Smooth muscle cell of the brain vasculature (primary cell): Measurements from ENCODE around the gene CDR2L.
"Not testable (repeated sequence)": the region's sequence is repeated elsewhere in the genome, so short reads cannot be mapped to it uniquely, and the experiment has no call there.

ENCODE experiments used
- DNase-seq: peaks from one replicate; pipeline ENCODE4 v3.0.0-alpha.2; 2012; ENCODE audit warnings: low read depth, low spot score

CDR2L gene

GRCh38 chr17:75011401-75012095 lies 24.1 kb downstream of the CDR2L start:
- no peak for DNase-seq

- no peak for DNase-seq
These were observed 24.6 kb downstream of the CDR2L start for GRCh38 chr17:75012096-75012345.

GRCh38 chr17:75012346-75013091 lies 25.1 kb downstream of the CDR2L start, which contains the start of gene MRPL58:
TSS of gene MRPL58 (plus strand) at chr17:75012670. CDS start at chr17:75012687, 17 bp downstream.
- peak; percentile 58 for DNase-seq

GRCh38 chr17:75013092-75013559 lies 25.7 kb downstream of the CDR2L start:
- DNase-seq = no peak

- no peak for DNase-seq
These were observed 31.7 kb downstream of the CDR2L start for GRCh38 chr17:75019146-75019545.

- DNase-seq = no peak
These were observed 32.3 kb downstream of the CDR2L start for GRCh38 chr17:75019710-75020109.

GRCh38 chr17:75020331-75021110 lies 33.1 kb downstream of the CDR2L start:
- DNase-seq = no peak

- no peak for DNase-seq
These were observed 37.4 kb downstream of the CDR2L start for GRCh38 chr17:75024686-75025397.

- not testable (repeated sequence) for DNase-seq
These were observed 37.9 kb downstream of the CDR2L start for GRCh38 chr17:75025398-75025734.

GRCh38 chr17:75026650-75027049 lies 39.2 kb downstream of the CDR2L start:
- DNase-seq = not testable (repeated sequence)

- DNase-seq = no peak
These were observed 42.7 kb downstream of the CDR2L start for GRCh38 chr17:75030161-75030560.

GRCh38 chr17:75031972-75032719 lies 44.7 kb downstream of the CDR2L start:
- no peak for DNase-seq

- no peak for DNase-seq
These were observed 45.4 kb downstream of the CDR2L start for GRCh38 chr17:75032720-75033280.

GRCh38 chr17:75033346-75034235 lies 46.2 kb downstream of the CDR2L start:
- peak; percentile 81 for DNase-seq

- DNase-seq = peak; percentile 59
These were observed 46.9 kb downstream of the CDR2L start for GRCh38 chr17:75034236-75034908.

- DNase-seq = no peak
These were observed 49.3 kb downstream of the CDR2L start for GRCh38 chr17:75036643-75037268.

GRCh38 chr17:75039238-75039637 lies 51.8 kb downstream of the CDR2L start:
- DNase-seq = no peak

- DNase-seq = no peak
These were observed 54.3 kb downstream of the CDR2L start for GRCh38 chr17:75041656-75042280.
